HG03520 (cell line): ENCODE results near the gene JTB.
"Not testable (repeated sequence)": the region's sequence is repeated elsewhere in the genome, so short reads cannot be mapped to it uniquely, and the experiment has no call there.

Experiments
- ATAC-seq: cut with Tn5 transposase; IDR thresholded peaks from one replicate; pipeline ENCODE4 v1.9.1; 2021; ENCODE audit warnings: mild to moderate bottlenecking, moderate library complexity; ENCODE audit not compliant: unreplicated experiment

Gene JTB

GRCh38 chr1:153977250-153978240 lies at the start of gene JTB:
Gene JTB (minus strand): TSS chr1:153977674. CDS start chr1:153977252, 422 bp downstream.
- peak; percentile 80 for ATAC-seq

GRCh38 chr1:154019940-154020339 lies 42.5 kb upstream of the JTB start:
- no peak for ATAC-seq

- no peak for ATAC-seq
Measured at GRCh38 chr1:154019269-154019668, 41.8 kb upstream of the JTB start.

- ATAC-seq = no peak
Measured at GRCh38 chr1:154014154-154014907, 36.9 kb upstream of the JTB start.

GRCh38 chr1:154012543-154012942 lies 35.1 kb upstream of the JTB start:
- ATAC-seq = not testable (repeated sequence)

- ATAC-seq = no peak
Measured at GRCh38 chr1:154012129-154012528, 34.7 kb upstream of the JTB start.

GRCh38 chr1:154006136-154006535 lies 28.7 kb upstream of the JTB start:
- no peak for ATAC-seq

- ATAC-seq = no peak
Measured at GRCh38 chr1:154000420-154000819, 22.9 kb upstream of the JTB start.

- ATAC-seq = not testable (repeated sequence)
Measured at GRCh38 chr1:153996882-153997281, 19.4 kb upstream of the JTB start.

- ATAC-seq = no peak
Measured at GRCh38 chr1:153995640-153996039, 18.2 kb upstream of the JTB start.

- ATAC-seq = no peak
Measured at GRCh38 chr1:153995202-153995601, 17.7 kb upstream of the JTB start.

GRCh38 chr1:153991806-153992205 lies 14.3 kb upstream of the JTB start:
- ATAC-seq = no peak

GRCh38 chr1:153991151-153991630 lies 13.7 kb upstream of the JTB start:
- ATAC-seq = no peak

GRCh38 chr1:153990468-153991150 lies 13.1 kb upstream of the JTB start, which contains the start of gene RPS27:
Gene RPS27 (plus strand): TSS chr1:153990762. CDS start chr1:153990797, 35 bp downstream.
- peak; percentile 76 for ATAC-seq

GRCh38 chr1:153987621-153988020 lies 10.1 kb upstream of the JTB start:
- ATAC-seq = no peak

- ATAC-seq = no peak
Measured at GRCh38 chr1:153985941-153986761, 8.7 kb upstream of the JTB start, which contains the start of gene RAB13. Gene RAB13 (minus strand): TSS chr1:153986339. CDS start chr1:153986236, 103 bp downstream.

GRCh38 chr1:153985341-153985912 lies 8.0 kb upstream of the JTB start:
- ATAC-seq = no peak

- ATAC-seq = no peak
Measured at GRCh38 chr1:153984123-153984894, 6.8 kb upstream of the JTB start.

- not testable (repeated sequence) for ATAC-seq
Measured at GRCh38 chr1:153981735-153982134, 4.3 kb upstream of the JTB start.
